GM21447 (cell line): ENCODE measurements around the gene RICTOR.
"Not testable (repeated sequence)": the region's sequence is repeated elsewhere in the genome, so short reads cannot be mapped to it uniquely, and the experiment has no call there.

ENCODE experiments used
- ATAC-seq: cut with Tn5 transposase; IDR thresholded peaks from one replicate; pipeline ENCODE4 v1.9.1; 2021; ENCODE audit not compliant: unreplicated experiment

RICTOR gene

GRCh38 chr5:39057734-39058133 lies 16.5 kb downstream of the RICTOR start:
- ATAC-seq = peak; percentile 57

DNA sequence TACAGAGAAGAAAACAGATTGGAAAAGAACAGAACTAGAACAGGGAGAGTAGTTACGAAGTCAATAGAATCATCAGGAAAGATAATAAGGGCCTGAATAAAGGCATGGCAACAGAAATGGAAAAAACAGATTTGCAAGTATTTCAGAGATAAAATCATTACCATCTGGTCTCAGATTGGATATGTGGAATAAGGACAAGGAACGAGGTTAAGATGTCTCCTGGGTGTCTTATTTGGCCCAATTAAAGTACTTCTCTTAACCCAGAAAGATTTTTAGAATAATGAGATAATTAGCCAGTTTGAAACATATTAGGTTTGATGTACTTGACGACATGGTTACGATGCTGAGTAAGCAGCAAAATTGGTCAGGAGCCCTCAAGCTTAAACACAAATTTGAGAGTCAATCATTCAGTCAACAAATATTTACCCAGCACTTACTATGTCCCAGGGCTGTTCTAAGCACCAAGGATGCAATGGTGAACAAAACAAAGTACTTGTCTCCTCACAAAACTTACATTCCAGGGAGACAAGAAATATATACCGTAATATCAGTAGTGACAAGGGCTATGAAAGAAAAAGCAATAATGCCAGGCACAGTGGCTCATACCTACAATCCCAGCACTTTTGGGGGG lies 18.3 kb downstream of the RICTOR start:
- no peak for ATAC-seq

GRCh38 chr5:39055027-39055767 lies 19.0 kb downstream of the RICTOR start:
- ATAC-seq = no peak

DNA sequence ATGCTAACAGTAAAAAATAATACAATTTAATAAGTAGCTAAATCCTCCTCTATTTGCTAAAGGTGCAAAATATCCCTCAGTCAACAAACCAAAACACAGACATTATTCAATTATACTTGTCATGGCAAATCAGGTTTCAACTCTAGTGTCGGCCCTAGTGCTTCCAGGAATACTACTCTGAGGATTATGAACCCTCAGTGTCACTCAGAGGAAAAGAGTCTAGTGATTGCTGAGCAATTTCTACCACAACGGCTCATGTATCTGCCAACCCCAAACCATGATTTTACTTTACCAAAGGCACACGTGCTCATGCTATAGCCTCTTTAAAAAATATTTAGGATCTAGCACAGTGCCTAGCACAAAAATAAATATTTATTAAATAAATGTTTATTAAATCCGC lies 21.0 kb downstream of the RICTOR start:
- ATAC-seq = no peak

DNA sequence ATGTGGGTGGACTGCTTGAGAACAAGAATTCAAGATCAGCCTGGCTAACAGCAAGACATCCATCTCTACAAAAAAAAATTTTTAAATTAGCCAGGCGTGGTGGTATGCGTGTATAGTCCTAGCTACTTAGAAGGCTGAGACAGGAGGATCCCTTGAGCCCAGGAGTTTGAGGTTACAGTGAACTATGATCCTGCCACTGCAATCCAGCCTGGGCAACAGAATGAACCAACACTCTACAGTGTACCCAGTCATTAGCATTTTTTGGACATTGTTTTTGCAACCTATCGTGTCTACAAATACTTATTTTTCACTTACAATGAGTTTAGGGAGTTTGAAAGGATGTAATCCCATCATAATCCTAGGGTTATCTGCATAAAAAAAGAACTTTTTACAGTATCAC lies 22.1 kb downstream of the RICTOR start:
- ATAC-seq = no peak

DNA sequence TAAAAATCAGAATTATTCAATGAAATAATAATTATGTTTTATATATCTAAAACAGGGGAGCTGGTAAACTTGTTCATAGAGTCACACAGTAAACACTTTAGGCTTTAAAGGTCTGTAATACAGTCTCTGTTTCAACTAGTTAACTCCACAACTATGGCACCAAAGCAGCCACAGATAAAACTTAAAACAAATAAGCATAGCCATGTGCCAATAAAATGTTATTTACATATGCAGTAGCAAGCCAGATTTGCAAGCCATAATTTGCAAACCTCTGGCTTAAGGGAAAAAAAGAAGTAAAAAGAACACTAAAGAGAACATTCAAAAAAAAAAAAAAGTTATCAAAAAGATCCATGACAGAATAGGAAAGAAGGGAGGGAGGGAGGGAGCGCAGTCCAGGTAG lies 24.9 kb downstream of the RICTOR start:
- no peak for ATAC-seq

DNA sequence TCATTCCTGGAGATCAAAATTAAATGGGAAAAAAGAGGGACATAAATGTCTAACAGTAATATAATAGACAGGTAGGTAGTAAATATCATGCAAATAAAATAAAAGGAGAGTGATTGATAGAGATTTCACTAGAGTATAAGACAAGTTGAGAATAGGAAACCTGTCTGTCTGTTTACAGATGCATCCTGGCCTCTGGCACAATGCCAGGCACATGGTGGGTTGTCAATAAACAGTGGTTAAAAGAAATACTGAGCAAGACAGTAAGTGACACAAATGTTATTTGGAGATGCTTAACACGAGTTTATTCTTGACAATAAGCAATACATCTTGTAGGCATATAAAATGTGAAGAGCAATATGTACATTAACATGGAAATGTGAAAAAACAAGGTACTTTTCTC lies 33.3 kb downstream of the RICTOR start:
- ATAC-seq = no peak

GRCh38 chr5:39034493-39034892 lies 39.7 kb downstream of the RICTOR start:
- ATAC-seq = not testable (repeated sequence)

DNA sequence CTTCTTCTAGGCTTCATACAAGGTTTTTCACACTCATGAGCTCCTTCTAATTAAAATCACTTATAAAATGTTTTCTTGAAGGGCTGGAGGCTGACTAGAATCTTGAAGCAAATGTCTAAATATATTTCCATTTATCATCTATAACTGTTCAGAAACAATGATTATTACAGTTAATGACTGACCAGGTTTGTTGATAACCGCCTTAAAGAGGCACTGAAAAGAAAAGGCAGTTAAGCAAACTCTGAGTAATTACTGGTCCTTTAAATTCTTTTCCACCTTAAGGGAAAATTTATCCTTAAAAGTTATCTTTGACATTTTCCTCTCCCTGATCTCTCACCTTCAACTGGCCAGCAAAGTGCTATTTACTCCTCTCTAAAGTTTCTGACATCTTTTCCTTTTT lies 43.2 kb downstream of the RICTOR start:
- no peak for ATAC-seq

DNA sequence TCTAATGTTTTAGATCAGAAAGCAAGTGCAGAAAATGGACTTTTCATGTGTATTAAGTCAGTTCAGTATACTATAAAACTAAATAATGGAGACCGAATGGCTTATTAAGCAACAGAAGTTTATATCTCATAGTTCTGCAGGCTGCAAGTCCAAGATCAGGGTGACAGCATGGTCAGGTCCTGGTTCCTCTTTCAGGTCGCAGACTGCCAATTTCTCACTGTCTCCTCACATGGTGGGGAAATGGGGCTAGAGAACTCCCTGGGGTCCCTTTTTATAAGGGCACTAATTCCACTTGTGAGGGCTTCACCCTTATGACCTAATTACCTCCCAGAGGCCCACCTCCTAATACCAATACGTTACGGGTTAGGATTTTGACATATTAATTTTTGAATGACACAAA lies 48.7 kb downstream of the RICTOR start:
- no peak for ATAC-seq

- ATAC-seq = no peak
Measured at GRCh38 chr5:39024884-39025283, 49.3 kb downstream of the RICTOR start.

DNA sequence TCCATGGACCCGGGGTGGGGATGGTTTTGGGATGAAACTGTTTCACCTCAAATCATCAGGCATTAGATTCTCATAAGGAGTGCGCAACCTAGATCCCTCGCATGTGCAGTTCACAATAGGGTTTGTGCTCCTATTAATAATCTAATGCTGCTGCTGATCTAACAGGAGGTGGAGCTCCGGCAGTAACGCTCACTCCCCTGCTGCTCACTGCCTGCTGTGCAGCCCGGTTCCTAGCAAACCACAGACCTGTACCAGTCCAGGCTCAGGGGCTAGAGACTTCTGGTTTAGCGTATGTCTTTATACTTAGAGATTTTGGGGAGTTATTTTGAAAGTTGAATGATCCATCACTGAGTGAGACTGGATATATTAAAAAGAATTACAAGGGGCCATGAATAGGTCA lies 50.2 kb downstream of the RICTOR start:
- ATAC-seq = no peak

DNA sequence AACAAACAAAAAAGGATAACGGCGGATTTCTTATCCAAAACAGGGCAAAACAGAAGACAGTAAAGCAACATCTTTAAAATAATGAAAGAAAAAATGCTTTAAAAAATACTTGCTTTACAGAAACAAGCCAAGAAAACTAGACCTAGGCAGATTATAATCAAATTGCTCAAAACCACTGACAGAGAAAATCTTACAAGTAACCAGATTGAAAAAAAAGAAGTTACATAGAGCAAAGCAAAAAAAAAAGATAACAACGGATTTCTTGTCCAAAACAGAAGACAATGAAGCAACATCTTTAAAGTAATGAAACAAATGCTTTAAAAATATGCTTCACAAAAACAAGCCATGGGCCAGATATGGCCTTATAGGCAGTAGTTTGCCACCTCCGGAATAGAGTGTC lies 51.1 kb downstream of the RICTOR start:
- ATAC-seq = no peak

- ATAC-seq = no peak
Measured at GRCh38 chr5:39022151-39022550, 52.0 kb downstream of the RICTOR start.

GRCh38 chr5:39021413-39021812 lies 52.8 kb downstream of the RICTOR start:
- no peak for ATAC-seq

DNA sequence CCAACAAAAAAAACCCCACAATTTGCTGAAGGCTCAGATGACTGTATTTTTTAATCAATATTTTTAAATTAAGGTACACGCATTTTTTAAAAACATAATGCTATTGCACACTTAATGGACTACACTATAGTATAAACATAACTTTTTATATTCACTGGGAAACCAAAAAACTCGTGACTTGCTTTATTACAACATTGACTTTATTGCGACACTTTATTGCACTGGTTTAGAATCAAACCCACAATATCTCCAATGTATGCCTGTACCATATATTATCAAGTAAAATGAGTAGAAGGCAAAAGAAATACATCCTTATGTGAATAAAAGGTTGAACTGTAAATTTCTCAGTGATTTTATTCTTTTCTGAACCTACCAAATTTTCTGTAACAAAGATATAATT lies 53.7 kb downstream of the RICTOR start:
- no peak for ATAC-seq

DNA sequence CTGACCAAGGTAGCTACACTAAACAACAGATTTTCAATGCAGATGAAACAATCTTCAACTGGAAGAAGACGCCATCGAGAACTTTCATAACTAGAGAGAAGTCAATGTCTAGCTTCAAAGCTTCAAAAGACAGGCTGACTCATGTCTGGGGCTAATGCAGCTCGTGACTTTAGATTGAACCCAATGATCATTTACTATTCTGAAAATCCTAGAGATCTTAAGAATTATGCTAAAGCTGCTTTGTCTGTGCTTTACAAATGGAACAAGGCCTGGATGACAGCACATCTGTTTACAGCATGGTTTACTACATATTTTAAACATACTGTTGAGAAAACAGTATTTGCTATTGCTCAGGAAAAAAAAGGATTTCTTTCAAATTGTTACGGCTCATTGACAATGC lies 54.9 kb downstream of the RICTOR start:
- ATAC-seq = no peak

- ATAC-seq = no peak
Measured at GRCh38 chr5:39017504-39017903, 56.7 kb downstream of the RICTOR start.

- ATAC-seq = no peak
Measured at GRCh38 chr5:39016587-39017275, 57.5 kb downstream of the RICTOR start.

- ATAC-seq = no peak
Measured at GRCh38 chr5:39015743-39016586, 58.2 kb downstream of the RICTOR start.

DNA sequence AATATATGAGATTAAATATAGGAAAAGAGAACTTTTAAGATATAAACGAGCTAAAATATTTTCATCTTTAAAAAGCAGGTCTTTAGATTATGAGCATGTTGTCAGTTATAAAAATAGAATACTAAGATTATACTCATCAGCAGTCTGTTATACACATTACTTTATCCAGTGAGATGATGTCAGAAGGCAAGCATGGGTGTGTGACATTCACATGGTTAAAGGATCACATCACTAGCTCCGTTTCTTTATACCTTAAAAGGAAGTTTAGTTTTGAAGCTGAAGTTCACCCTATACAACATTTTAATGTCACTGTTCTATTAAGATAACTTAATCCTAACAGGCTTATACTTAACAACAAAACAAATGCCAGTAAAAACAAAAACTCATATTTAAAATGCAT lies 59.6 kb downstream of the RICTOR start:
- ATAC-seq = no peak
